Activated naive CD8-positive, alpha-beta T cell treated with anti-CD3 and anti-CD28 coated beads for 36 hours (primary cell): ENCODE data around the gene PALLD. TPM values are rescaled to one million over a fixed set of nuclear protein-coding genes. Genes with fewer than 3 reads are reported as not detected.

Source experiments
- DNase-seq: peaks from one replicate; pipeline ENCODE4 v3.0.0; 2021
- H3K27ac Mint-ChIP-seq: one replicate; pipeline ENCODE4 v1.8.0; 2022; ENCODE audit warnings: mild to moderate bottlenecking, moderate library complexity, mixed read lengths
- H3K27me3 Mint-ChIP-seq: one replicate; pipeline ENCODE4 v1.8.0; 2022; ENCODE audit warnings: mild to moderate bottlenecking, mixed read lengths
- H3K36me3 Mint-ChIP-seq: one replicate; pipeline ENCODE4 v1.8.0; 2021; ENCODE audit warnings: mild to moderate bottlenecking, mixed read lengths
- H3K4me1 Mint-ChIP-seq: one replicate; pipeline ENCODE4 v1.8.0; 2021; ENCODE audit warnings: mixed read lengths
- H3K4me3 Mint-ChIP-seq: one replicate; pipeline ENCODE4 v1.8.0; 2022; ENCODE audit warnings: mild to moderate bottlenecking, moderate library complexity, mixed read lengths
- H3K9me3 Mint-ChIP-seq: one replicate; pipeline ENCODE4 v1.8.0; 2022; ENCODE audit warnings: mixed read lengths
- total RNA-seq, 2 experiments: library from RNA; stranded (reverse); gene quantifications; one replicate each; pipeline ENCODE4 v1.2.3, GENCODE V29; 2021

The PALLD gene
- total RNA-seq, 2 experiments from 2014 or later: 0.41 to 0.94 TPM

- Mint-ChIP-seq H3K9me3 (no peaks in the 10 kb centered on the region), H3K4me1 (no peaks in the 10 kb centered on the region), H3K4me3 (no peak overlapping the region), H3K27ac (no peak overlapping the region), H3K27me3 (peaks cover 9% of the 10 kb centered on the region), H3K36me3 (no peaks in the 10 kb centered on the region)
- no peak for DNase-seq
Observed at GRCh38 chr4:168734703-168735678, 238.1 kb downstream of the PALLD start.

- peaks cover 6% of the 10 kb centered on the region for H3K27me3 Mint-ChIP-seq
- H3K4me3 Mint-ChIP-seq: no peak overlapping the region
- H3K4me1 Mint-ChIP-seq: no peaks in the 10 kb centered on the region
- no peaks in the 10 kb centered on the region for H3K9me3 Mint-ChIP-seq
- H3K36me3 Mint-ChIP-seq: no peaks in the 10 kb centered on the region
- no peak overlapping the region for H3K27ac Mint-ChIP-seq
- no peak for DNase-seq
Observed at GRCh38 chr4:168735735-168736134, 238.9 kb downstream of the PALLD start.

GRCh38 chr4:168736860-168737805 lies 240.3 kb downstream of the PALLD start:
- H3K4me1 Mint-ChIP-seq: no peaks in the 10 kb centered on the region

GRCh38 chr4:168737806-168738172 lies 240.9 kb downstream of the PALLD start:
- Mint-ChIP-seq H3K9me3 (no peaks in the 10 kb centered on the region), H3K4me1 (no peaks in the 10 kb centered on the region), H3K36me3 (no peaks in the 10 kb centered on the region), H3K27me3 (peaks cover 2% of the 10 kb centered on the region), H3K4me3 (no peak overlapping the region), H3K27ac (no peak overlapping the region)
- no peak for DNase-seq

More at GRCh38 chr4:168736860-168737805, 240.3 kb downstream of the PALLD start:
- Mint-ChIP-seq H3K27me3 (peaks cover 3% of the 10 kb centered on the region), H3K4me3 (no peak overlapping the region), H3K27ac (no peak overlapping the region), H3K36me3 (no peaks in the 10 kb centered on the region), H3K9me3 (no peaks in the 10 kb centered on the region)
- no peak for DNase-seq

- H3K4me3 Mint-ChIP-seq: no peak overlapping the region
- peaks cover 15% of the 10 kb centered on the region for H3K27me3 Mint-ChIP-seq
- H3K36me3 Mint-ChIP-seq: no peaks in the 10 kb centered on the region
- H3K27ac Mint-ChIP-seq: no peak overlapping the region
- no peaks in the 10 kb centered on the region for H3K4me1 Mint-ChIP-seq
- no peaks in the 10 kb centered on the region for H3K9me3 Mint-ChIP-seq
- no peak for DNase-seq
Observed at GRCh38 chr4:168739886-168740285, 243.0 kb downstream of the PALLD start.

GRCh38 chr4:168740691-168741090 lies 243.8 kb downstream of the PALLD start:
- H3K9me3 Mint-ChIP-seq: no peaks in the 10 kb centered on the region
- peaks cover 15% of the 10 kb centered on the region for H3K27me3 Mint-ChIP-seq
- no peak for DNase-seq
- H3K36me3 Mint-ChIP-seq: no peaks in the 10 kb centered on the region
- no peak overlapping the region for H3K27ac Mint-ChIP-seq
- H3K4me1 Mint-ChIP-seq: no peaks in the 10 kb centered on the region
- no peak overlapping the region for H3K4me3 Mint-ChIP-seq

- no peak overlapping the region for H3K4me3 Mint-ChIP-seq
- no peaks in the 10 kb centered on the region for H3K9me3 Mint-ChIP-seq
- peaks cover 19% of the 10 kb centered on the region for H3K27me3 Mint-ChIP-seq
- no peak for DNase-seq
- H3K27ac Mint-ChIP-seq: no peak overlapping the region
- no peaks in the 10 kb centered on the region for H3K36me3 Mint-ChIP-seq
- H3K4me1 Mint-ChIP-seq: no peaks in the 10 kb centered on the region
Observed at GRCh38 chr4:168741281-168742173, 244.7 kb downstream of the PALLD start.

GRCh38 chr4:168743131-168743530 lies 246.3 kb downstream of the PALLD start:
- no peak overlapping the region for H3K4me3 Mint-ChIP-seq
- no peak for DNase-seq
- no peaks in the 10 kb centered on the region for H3K9me3 Mint-ChIP-seq
- no peaks in the 10 kb centered on the region for H3K4me1 Mint-ChIP-seq
- no peak overlapping the region for H3K27ac Mint-ChIP-seq
- peaks cover 19% of the 10 kb centered on the region for H3K27me3 Mint-ChIP-seq
- H3K36me3 Mint-ChIP-seq: no peaks in the 10 kb centered on the region

GRCh38 chr4:168743601-168744000 lies 246.7 kb downstream of the PALLD start:
- peaks cover 19% of the 10 kb centered on the region for H3K27me3 Mint-ChIP-seq
- DNase-seq: no peak
- no peaks in the 10 kb centered on the region for H3K36me3 Mint-ChIP-seq
- no peak overlapping the region for H3K27ac Mint-ChIP-seq
- H3K4me3 Mint-ChIP-seq: no peak overlapping the region
- no peaks in the 10 kb centered on the region for H3K9me3 Mint-ChIP-seq
- H3K4me1 Mint-ChIP-seq: no peaks in the 10 kb centered on the region

- no peak overlapping the region for H3K27ac Mint-ChIP-seq
- peaks cover 19% of the 10 kb centered on the region for H3K27me3 Mint-ChIP-seq
- H3K4me1 Mint-ChIP-seq: no peaks in the 10 kb centered on the region
- no peaks in the 10 kb centered on the region for H3K9me3 Mint-ChIP-seq
- H3K4me3 Mint-ChIP-seq: no peak overlapping the region
- no peak for DNase-seq
- H3K36me3 Mint-ChIP-seq: no peaks in the 10 kb centered on the region
Observed at GRCh38 chr4:168744021-168744420, 247.2 kb downstream of the PALLD start.

GRCh38 chr4:168748807-168749206 lies 252.0 kb downstream of the PALLD start:
- no peak overlapping the region for H3K4me3 Mint-ChIP-seq
- H3K4me1 Mint-ChIP-seq: no peaks in the 10 kb centered on the region
- DNase-seq: no peak
- H3K27me3 Mint-ChIP-seq: peaks cover 9% of the 10 kb centered on the region
- no peaks in the 10 kb centered on the region for H3K36me3 Mint-ChIP-seq
- no peaks in the 10 kb centered on the region for H3K9me3 Mint-ChIP-seq
- no peak overlapping the region for H3K27ac Mint-ChIP-seq

GRCh38 chr4:168751263-168752225 lies 254.7 kb downstream of the PALLD start:
- no peak overlapping the region for H3K27ac Mint-ChIP-seq
- H3K36me3 Mint-ChIP-seq: no peaks in the 10 kb centered on the region
- no peaks in the 10 kb centered on the region for H3K27me3 Mint-ChIP-seq
- no peaks in the 10 kb centered on the region for H3K4me1 Mint-ChIP-seq
- H3K9me3 Mint-ChIP-seq: no peaks in the 10 kb centered on the region
- H3K4me3 Mint-ChIP-seq: no peak overlapping the region
- DNase-seq: no peak

GRCh38 chr4:168755598-168756477 lies 259.0 kb downstream of the PALLD start:
- no peaks in the 10 kb centered on the region for H3K36me3 Mint-ChIP-seq
- H3K4me3 Mint-ChIP-seq: no peak overlapping the region
- no peaks in the 10 kb centered on the region for H3K9me3 Mint-ChIP-seq
- DNase-seq: no peak
- H3K27me3 Mint-ChIP-seq: no peaks in the 10 kb centered on the region
- no peak overlapping the region for H3K27ac Mint-ChIP-seq
- peaks cover 4% of the 10 kb centered on the region for H3K4me1 Mint-ChIP-seq
